Nephron progenitor cell (in vitro differentiated cells): ENCODE results near the gene ATP11A.

Experiments used
- DNase-seq: peaks from one replicate; pipeline ENCODE4 v3.0.0; 2021
- H3K27ac Mint-ChIP-seq: 2 replicates; pipeline ENCODE4 v1.8.0; 2021; ENCODE audit warnings: mild to moderate bottlenecking, moderate library complexity, mixed read lengths
- H3K27me3 Mint-ChIP-seq: 2 replicates; pipeline ENCODE4 v1.8.0; 2021; ENCODE audit warnings: mild to moderate bottlenecking, low read depth, mixed read lengths; ENCODE audit not compliant: poor library complexity
- H3K36me3 Mint-ChIP-seq: 2 replicates; pipeline ENCODE4 v1.8.0; 2021; ENCODE audit warnings: low read depth, mixed read lengths
- H3K4me1 Mint-ChIP-seq: 2 replicates; pipeline ENCODE4 v1.8.0; 2021; ENCODE audit warnings: mixed read lengths
- H3K4me3 Mint-ChIP-seq: 2 replicates; pipeline ENCODE4 v1.8.0; 2021; ENCODE audit warnings: mild to moderate bottlenecking, moderate library complexity, mixed read lengths
- H3K9me3 Mint-ChIP-seq: 2 replicates; pipeline ENCODE4 v1.8.0; 2021; ENCODE audit warnings: mild to moderate bottlenecking, moderate library complexity, mixed read lengths
- CTCF ChIP-seq: fragments of 200-600 bp; sonication (generic); IDR thresholded peaks from 2 replicates; pipeline ENCODE4 v1.5.0; 2021; ENCODE audit warnings: antibody characterized with exemption

The ATP11A gene

GRCh38 chr13:112917056-112917664 is 227.3 kb downstream of the ATP11A start:
- Mint-ChIP-seq H3K36me3 (peaks cover 31% of the 10 kb centered on the region), H3K4me3 (no peak overlapping the region), H3K27me3 (peaks cover 8% of the 10 kb centered on the region), H3K27ac (peak overlapping the region; percentile 46), H3K4me1 (peaks cover 7% of the 10 kb centered on the region), H3K9me3 (peaks cover 7% of the 10 kb centered on the region)
- DNase-seq, result no peak
- no peak for TF ChIP-seq CTCF

- Mint-ChIP-seq H3K9me3 (peaks cover 11% of the 10 kb centered on the region), H3K27ac (peak overlapping the region; percentile 49), H3K36me3 (peaks cover 34% of the 10 kb centered on the region), H3K4me3 (no peak overlapping the region), H3K27me3 (peaks cover 8% of the 10 kb centered on the region), H3K4me1 (peaks cover 7% of the 10 kb centered on the region)
- DNase-seq, result no peak
- TF ChIP-seq CTCF, result no peak
These were observed 227.9 kb downstream of the ATP11A start for GRCh38 chr13:112917737-112918136.

GRCh38 chr13:112918266-112918665 is 228.4 kb downstream of the ATP11A start:
- H3K36me3 Mint-ChIP-seq, result peaks cover 34% of the 10 kb centered on the region
- H3K27me3 Mint-ChIP-seq, result peaks cover 8% of the 10 kb centered on the region
- peaks cover 11% of the 10 kb centered on the region for H3K9me3 Mint-ChIP-seq
- no peak for TF ChIP-seq CTCF
- no peak for DNase-seq
- H3K27ac Mint-ChIP-seq, result no peak overlapping the region
- H3K4me3 Mint-ChIP-seq, result no peak overlapping the region
- peaks cover 7% of the 10 kb centered on the region for H3K4me1 Mint-ChIP-seq

- Mint-ChIP-seq H3K36me3 (peaks cover 37% of the 10 kb centered on the region), H3K4me3 (no peak overlapping the region), H3K27me3 (peaks cover 8% of the 10 kb centered on the region), H3K27ac (no peak overlapping the region), H3K4me1 (peaks cover 7% of the 10 kb centered on the region), H3K9me3 (peaks cover 15% of the 10 kb centered on the region)
- TF ChIP-seq CTCF, result no peak
- DNase-seq, result no peak
These were observed 228.9 kb downstream of the ATP11A start for GRCh38 chr13:112918746-112919145.

- TF ChIP-seq CTCF, result no peak
- H3K36me3 Mint-ChIP-seq, result peaks cover 28% of the 10 kb centered on the region
- no peak overlapping the region for H3K27ac Mint-ChIP-seq
- H3K9me3 Mint-ChIP-seq, result peaks cover 36% of the 10 kb centered on the region
- peaks cover 8% of the 10 kb centered on the region for H3K4me1 Mint-ChIP-seq
- H3K4me3 Mint-ChIP-seq, result no peak overlapping the region
- peaks cover 6% of the 10 kb centered on the region for H3K27me3 Mint-ChIP-seq
- DNase-seq, result no peak
These were observed 234.1 kb downstream of the ATP11A start for GRCh38 chr13:112923962-112924361.

GRCh38 chr13:112924365-112924764 is 234.5 kb downstream of the ATP11A start:
- Mint-ChIP-seq H3K36me3 (peaks cover 28% of the 10 kb centered on the region), H3K4me1 (peaks cover 12% of the 10 kb centered on the region), H3K9me3 (peaks cover 36% of the 10 kb centered on the region), H3K4me3 (no peak overlapping the region), H3K27ac (no peak overlapping the region), H3K27me3 (peaks cover 9% of the 10 kb centered on the region)
- TF ChIP-seq CTCF, result no peak
- no peak for DNase-seq
